DND-41 (cell line): ENCODE results near the gene RTP2.

Source experiments
- EZH2 ChIP-seq: IDR thresholded peaks from 3 replicates; pipeline ENCODE4 v1.6.1; 2012; ENCODE audit warnings: borderline replicate concordance, low read depth, mild to moderate bottlenecking, moderate library complexity, low read length, inconsistent platforms; ENCODE audit not compliant: severe bottlenecking
- TF ChIP-seq, protein P1 (sequence below): IDR thresholded peaks from 2 replicates; pipeline ENCODE4 v1.5.1; 2012; ENCODE audit warnings: borderline replicate concordance, low read length, moderate library complexity, mild to moderate bottlenecking; ENCODE audit not compliant: poor library complexity, severe bottlenecking; ENCODE audit errors: extremely low read depth

DNA sequence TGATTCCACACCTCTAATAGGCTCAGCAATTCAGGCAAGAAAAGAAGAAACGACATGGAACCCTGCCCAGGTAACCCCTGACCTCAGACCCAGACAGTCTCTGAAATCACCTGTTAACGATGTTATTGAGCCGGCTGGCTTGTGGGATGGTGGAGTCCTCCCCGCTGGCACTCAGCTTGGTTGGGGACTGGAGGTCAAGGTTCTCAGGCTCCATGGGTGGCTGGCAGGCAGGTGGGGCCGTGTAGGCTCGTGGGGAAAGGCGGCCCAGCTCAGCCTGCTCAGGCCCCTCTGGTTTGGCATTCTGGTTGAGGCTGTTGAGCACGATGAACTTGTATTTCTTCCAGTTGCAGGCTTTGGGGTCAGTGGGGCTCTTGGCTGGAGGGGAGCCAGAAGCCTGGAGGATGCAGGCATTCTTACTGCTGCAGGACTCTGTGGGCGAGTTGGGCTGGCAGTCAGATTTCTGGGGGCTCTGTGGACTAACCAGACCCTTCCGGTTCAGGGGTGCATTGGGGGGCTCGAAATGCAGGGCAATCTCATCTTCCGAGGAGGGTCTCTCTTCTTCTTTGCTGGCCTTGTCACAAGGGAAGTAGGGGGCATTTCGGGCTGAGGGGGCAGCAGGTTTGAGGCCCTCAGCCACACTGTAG lies 26.7 kb upstream of the RTP2 start:
- TF ChIP-seq, protein P1, sequence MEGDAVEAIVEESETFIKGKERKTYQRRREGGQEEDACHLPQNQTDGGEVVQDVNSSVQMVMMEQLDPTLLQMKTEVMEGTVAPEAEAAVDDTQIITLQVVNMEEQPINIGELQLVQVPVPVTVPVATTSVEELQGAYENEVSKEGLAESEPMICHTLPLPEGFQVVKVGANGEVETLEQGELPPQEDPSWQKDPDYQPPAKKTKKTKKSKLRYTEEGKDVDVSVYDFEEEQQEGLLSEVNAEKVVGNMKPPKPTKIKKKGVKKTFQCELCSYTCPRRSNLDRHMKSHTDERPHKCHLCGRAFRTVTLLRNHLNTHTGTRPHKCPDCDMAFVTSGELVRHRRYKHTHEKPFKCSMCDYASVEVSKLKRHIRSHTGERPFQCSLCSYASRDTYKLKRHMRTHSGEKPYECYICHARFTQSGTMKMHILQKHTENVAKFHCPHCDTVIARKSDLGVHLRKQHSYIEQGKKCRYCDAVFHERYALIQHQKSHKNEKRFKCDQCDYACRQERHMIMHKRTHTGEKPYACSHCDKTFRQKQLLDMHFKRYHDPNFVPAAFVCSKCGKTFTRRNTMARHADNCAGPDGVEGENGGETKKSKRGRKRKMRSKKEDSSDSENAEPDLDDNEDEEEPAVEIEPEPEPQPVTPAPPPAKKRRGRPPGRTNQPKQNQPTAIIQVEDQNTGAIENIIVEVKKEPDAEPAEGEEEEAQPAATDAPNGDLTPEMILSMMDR = no peak
- no peak for TF ChIP-seq EZH2
